GF-D8 (cell line): Measurements from ENCODE around the gene RTN1.

ENCODE experiments used
- DNase-seq: peaks from one replicate; lab custom pipeline; 2025; lab: John Stamatoyannopoulos, UW

The RTN1 gene

DNA sequence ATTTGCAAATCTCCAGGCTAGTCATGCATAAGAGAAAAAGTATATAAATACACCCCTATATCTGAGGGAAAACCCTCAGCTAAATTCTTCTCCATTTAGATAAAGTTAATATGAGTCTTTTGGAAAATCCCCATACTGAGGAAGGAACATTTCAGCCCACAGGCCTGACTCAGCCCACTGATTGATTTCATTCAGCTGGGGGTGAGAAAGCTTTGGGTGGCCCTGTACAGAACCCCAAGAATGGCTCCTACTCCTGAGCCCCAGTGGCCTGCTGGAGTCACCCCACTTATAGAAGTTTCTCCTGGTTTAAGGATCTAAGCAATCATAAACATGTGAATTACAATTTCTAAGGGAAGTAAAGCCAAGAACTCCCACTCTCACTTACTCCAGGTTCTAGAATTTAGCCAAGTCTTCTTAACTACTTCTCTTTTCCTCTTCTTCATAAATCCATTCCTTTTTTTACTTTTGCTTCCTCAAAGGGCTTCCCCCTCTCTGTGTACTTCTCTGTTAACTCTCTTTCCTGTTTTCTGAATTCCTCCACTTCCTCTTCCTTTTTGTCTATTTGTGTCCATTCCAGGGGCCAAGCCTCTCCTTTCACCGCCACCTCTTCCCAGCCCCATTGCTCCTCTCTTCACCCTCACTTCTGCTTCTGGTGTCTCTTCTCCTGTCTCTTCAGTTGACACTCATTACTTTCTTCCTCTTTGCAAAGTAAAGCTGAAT is 21.0 kb downstream of the RTN1 start:
- no peak for DNase-seq

DNA sequence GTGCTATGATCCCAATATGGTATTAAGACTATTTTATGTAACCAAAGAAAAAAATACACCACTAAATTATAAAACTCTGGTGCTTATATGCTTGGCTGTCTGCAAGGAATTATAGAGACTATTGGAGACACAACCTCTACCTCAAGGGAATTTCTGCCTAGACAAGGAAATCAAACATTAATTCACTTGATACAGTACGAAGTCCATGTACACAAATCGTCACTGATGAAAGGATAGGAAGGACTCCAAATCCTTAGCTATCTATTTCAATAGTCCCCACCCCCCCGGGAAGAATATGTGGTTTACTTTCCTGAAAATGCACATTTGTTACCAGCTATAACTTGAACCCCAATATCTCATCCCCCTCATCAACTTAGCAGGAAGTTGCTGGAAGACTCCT is 21.9 kb downstream of the RTN1 start:
- DNase-seq = no peak

DNA sequence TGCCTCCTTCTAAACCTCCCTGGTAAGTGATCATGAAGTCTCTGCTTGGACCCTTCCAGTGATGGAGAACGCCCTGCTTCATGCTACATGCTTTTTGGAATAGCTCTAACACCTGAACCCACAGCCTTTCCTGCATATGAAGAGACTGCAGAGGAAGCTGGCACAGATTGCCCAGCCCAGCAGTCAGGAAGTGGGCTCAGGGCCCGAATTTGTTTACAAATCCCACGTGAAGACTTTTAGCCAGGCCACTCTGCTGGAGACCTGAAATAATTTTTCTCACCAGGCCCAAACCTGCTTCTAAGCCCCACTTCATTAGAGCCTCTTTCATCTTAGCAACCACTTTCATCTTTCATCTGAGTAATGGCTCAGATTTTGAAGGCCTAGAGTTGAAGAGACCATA is 22.9 kb downstream of the RTN1 start:
- DNase-seq = no peak

DNA sequence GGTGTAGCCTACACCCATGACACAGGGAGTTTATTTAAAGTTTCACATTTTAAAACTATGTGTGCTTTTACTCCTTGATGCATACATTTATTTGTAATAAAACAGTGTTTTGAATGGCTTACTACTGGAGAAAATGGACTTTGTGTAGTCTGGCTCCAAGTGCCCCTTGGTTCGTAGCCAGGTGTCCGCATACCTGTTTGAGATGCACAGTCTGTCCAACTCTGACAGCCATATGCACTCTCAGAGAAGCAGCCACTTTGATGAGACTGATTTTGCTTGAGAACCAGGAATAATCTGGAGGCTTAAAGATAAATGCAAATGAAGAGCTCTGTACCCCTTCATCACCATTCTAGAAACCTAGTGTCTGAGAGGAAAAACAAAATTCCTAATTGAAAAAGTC is 24.0 kb downstream of the RTN1 start:
- DNase-seq = no peak

DNA sequence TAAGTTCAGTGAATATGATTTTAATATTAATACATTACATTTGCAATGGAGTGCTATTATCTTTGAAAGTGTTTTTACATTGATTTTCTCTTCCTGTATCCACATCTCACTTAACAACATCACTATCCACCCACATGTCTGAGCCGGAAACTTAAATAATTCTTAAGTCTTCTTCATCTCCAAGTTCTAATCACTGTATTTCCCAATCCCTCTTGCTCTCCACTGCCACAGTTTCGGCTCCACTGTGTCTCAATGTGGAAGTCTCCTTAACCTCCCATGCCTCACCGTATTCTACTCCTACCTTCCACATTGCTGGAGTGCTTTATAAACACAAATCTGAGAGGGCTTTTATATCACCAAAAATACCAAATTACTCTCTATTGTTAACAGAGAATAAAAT is 25.3 kb downstream of the RTN1 start:
- no peak for DNase-seq

DNA sequence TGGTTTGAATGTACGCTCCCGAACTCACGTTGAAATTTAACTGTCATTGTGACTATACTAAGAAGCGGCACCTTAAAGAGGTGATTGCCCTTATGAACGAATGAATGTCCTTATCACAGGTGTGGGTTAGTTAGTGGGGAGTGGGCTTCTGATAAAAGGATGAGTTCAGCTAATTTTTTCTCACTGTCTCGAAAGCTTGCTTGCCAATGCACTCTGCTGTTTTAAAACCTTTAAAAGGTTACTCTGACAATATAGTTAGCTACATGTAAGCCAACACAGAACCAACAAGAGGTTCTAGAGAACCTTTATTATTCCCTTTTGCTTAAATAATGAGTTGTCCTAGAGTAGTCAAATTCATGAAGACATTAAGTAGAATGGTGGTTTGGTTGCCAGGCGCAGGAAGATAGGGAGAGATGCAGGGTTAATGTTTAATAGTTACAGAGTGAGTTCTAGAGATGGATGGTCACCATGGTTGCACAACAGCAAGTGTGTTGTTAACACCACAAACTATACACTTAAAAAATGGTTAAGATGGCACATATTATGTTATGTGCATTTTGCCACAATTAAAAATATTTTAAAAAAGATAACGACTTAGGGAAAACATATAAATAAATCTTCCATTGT is 26.3 kb downstream of the RTN1 start:
- no peak for DNase-seq

DNA sequence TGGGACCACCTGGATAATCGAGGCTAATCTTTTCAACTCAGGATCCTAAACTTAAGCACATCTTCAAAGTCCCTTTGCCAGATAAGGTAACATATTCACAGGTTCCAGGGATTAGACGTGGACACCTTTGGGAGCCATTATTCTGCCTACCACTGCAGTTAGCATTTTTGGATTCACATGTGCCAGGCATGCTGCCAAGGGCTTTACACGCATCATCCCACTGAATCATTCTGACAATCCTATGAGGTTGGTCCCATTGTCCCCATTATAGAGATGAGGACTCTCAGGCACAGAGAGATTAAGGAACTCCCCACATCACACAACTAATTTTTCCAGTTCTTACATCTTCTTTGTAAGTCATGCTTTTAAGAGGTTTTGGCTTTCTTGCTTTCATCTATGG is 34.5 kb downstream of the RTN1 start:
- DNase-seq = no peak

DNA sequence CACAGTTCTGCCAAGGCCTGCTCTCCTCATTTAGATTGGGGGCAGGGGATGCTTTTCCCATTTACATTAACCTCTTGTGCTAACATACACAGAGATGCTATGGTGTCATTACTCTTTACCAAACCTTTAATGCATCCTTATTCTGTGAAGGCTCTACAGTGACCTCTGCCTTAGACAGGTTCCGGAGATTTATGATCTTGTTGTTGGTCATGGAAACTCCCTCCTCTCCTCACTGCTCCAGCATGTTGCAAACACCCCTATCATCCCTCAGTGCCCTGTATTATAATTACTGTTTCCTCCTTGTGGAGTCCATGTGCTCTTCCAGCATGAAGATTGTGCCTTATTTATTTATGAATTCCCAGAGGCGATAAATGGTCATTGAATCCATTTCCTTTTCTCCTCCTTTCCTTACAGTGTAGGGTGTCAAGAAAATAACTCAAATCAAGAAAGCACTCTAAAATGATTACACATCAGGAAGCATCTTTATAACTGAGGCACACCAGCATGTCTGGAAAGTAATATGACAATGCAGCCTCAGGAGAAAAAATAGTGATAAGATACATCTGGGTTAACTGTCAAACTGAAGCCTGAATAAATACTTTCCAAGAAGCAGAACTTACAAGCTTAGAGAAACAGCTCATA is 37.8 kb downstream of the RTN1 start:
- no peak for DNase-seq

DNA sequence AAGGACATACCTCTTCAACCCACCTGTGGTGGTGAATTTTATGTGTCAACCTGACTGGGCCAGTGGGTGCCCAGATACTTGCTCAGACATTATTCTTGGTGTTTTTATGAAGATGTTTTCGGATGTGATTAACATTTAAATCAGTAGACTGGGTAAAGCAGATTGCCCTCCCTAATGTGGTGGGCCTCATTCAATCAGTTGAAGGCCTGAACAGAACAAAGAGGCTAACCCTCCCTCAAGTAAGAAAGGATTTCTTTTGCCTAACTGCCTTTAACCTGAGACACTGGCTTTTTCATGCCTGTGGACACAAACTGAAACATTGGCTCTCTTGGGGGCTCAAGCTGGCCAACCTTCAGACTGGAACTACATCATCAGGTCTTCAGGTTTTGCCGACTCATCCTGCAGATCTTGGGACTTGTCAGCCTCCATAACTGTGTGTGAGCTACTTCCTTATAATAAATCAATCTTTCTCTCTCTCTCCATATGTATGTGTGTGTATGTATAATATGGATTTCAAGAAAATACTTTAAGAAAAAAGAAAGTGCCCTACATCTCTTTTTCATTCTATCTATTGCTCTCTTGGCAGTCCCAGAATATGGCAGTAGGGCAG is 39.4 kb downstream of the RTN1 start:
- no peak for DNase-seq

DNA sequence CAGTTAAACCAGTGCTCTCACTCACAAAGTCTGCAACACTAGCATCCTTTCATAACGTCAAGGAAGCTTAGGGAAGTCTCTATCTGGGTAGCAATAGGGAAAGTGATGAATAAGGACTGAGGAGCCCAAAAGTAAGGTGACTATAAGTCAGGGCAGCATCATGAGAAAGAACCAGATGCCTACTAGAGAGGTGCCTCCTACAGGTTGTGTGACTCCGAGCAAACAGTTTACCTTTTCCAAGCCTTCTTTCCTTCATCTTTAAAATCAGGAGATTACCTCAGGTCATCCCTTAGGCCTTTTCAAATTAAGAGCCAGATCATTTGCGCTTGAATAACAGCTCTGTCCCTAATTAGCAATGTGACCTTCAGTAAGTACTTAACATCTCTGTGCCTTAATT is 40.2 kb downstream of the RTN1 start:
- no peak for DNase-seq

DNA sequence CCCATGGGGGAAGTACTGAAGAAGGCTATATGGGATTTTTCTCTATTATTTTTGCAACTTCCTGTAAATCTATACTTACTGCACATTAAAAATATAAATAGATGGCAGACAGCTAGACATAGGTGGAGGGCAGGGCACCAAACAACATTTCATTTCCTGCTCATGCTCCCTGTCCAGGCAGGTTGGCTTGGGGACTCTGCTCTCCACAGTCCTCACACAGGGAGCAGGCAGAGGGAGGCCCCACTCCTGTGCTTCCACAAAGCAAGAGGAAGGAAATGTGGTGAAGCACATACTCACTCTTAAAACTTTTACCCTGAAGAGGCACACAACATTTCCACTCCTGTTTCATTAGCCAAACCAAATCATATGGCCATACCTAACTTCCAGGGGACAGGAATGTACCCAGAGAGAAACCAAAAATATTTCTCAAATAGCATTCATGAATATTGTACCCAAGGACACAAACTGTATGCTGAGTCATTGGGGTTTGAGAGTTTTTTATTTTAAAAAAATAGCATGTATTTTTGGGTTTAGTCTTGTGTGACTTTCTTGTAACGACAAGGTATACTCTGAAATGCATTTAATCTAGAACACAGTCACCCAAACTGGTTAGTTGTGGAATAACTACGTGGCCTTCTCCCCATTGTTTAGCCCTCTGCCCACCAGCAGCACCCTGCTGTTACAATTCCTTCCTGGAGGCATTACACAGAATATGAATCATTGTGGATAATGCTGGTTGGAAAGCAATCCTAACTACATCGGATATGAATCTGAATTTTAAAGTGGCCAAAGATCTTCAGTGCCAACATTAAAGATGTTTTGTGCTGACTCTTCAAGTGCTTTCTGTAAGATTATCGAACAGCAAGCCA is 40.9 kb downstream of the RTN1 start:
- DNase-seq = no peak

DNA sequence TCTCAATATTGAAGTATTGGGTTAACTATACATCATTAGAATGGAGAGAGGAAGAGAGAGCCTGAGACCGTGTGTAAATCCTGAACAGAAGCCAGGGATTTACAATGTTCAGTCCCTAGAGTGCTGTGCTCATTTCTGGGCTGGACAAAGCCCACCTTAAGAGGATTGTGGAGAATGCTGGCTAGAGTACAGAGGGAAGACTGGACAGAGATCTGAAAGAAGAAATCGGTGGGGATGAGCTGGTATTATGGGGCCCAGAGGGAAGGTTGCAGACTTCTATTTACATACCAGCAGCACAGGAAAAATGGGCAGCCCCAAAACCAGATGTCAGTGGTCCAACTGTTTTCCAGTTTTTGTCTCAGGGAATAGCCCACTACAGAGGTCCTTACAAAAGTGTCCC is 42.3 kb downstream of the RTN1 start:
- no peak for DNase-seq

DNA sequence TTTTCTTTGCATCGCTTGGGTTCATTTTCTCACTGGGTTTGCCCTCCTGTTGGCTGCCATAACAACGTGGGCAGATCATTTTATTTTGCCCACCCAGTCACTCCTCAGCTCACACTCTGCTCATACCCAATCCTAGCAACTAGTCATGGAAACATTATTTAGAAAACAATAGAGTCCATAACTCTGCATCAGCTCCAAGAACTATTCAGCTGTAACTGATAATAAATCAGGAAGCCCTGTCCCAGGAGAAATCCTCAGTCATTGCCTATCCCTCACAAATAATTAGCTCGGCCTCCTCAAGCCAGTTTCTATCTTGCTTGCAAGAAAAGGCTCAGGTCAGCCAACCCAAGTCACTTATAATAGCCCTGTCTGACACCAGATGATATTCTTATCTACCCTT is 43.2 kb downstream of the RTN1 start:
- DNase-seq = no peak

DNA sequence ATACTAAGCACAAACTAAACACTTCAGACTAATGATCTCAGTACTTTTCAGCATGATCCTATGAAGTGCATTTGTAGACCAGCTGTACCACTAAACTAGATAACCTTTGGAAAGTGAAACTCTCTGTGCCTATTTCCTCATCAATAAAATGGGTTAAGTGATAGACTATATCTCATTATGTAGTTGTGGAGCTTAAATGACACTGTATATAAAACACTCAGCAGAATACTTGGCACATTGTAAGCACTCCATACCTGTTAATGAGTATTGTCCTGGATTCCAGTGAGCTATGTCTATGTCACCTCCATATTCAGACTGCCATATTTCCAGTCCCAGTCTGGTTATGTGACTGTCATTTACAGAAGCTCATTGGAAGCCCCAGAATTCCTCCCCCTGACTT is 44.4 kb downstream of the RTN1 start:
- no peak for DNase-seq

DNA sequence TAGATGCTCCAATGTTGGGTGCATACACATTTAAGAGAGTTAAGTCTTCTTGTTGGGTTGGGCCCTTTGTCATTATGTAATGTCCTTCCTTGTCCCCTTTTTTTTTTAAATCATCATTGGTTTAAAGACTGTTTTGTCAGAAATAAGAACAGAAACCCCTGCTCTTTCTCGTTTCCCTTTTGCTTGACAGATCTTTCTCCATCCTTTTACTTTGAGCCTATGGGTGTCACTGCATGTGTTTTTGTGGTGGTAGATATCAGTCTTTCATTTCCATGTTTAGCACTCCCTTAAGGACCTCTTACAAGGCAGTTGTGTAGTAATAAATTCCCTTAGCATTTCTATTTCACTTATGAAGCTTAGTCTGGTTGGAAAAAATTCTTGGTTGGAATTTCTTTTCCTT is 47.4 kb downstream of the RTN1 start:
- no peak for DNase-seq

DNA sequence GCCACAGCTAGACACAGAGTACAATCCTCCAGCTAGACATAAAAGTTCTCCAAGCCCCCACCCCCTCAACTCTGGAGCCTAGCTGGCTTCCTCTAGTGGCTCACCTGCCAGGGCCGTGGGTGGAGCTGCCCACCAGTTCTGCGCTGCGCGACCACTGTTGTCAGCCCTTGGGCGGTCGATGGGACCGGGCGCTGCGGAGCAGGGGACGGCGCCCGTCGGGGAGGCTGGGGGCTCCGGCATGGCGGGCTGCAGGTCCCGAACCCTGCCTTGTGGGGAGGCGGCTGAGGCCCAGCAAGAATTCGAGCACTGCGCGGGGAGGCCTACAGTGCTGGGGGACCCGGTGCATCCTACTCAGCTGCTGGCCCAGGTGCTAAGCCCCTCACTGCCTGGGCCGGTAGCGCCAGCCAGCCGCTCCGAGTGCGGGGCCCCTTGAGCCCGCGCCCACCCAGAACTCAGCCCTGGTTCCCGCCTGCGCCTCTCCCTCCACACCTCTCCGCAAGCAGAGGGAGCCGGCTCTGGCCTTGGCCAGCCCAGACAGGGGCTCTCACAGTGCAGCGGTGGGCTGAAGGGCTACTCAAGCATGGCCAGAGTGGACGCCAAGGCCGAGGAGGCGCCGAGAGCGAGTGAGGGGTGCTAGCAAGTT is 51.0 kb downstream of the RTN1 start:
- DNase-seq = no peak

DNA sequence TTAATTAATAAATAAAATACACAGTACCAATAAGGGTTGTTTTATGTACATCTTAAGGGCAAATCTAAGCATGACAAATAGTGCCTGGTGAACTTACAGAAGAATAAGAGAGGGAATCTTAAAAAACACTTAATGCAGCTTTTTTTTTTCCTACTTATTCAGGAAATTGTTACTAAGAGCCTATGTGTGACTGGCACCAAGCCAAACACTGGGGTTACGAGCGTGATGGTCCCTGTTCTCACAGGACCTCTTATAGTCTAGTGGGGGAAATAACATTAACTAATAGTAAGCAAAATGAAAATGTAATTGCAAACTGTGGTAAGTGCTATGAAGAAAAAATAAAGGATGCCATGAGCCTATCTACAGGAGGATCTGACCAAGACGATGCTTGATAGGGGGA is 53.6 kb downstream of the RTN1 start:
- DNase-seq = no peak

DNA sequence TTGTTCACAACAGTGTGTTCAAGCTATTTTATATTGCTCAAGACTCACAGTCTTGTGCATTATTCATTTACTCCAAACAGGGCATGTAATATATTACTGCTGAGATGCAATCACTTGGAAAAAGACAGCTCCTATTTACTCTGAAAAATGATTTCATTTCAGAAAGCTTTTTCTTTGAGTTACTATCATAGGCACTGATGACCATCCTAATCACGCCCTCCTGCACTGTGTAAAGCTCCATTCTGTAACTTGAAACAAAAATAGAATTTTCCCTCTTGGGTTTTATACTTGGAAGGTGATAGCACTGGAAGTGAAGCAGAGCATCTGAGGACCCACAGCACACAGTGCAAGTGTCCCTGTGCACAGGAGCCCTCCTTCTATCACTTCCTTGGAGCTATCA is 55.6 kb downstream of the RTN1 start:
- DNase-seq = no peak

DNA sequence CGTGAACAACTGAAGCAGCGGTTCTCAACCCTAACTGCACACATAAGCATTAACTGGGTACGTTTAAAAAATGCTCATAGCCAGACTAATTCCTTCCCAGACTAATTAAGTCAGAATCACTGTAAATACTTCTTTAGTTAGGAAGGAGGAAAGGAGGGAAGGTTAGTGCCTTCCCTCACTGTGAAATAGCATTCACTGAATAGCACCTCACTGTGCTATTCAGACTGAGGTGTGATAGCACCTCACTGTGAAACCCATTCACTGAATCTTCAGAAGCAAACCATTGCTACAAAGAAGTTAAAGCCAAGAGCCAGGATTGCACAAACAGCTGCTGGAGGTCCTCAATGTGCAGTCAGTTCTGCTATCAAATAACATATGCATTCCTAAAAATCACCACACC is 58.8 kb downstream of the RTN1 start:
- DNase-seq = no peak

DNA sequence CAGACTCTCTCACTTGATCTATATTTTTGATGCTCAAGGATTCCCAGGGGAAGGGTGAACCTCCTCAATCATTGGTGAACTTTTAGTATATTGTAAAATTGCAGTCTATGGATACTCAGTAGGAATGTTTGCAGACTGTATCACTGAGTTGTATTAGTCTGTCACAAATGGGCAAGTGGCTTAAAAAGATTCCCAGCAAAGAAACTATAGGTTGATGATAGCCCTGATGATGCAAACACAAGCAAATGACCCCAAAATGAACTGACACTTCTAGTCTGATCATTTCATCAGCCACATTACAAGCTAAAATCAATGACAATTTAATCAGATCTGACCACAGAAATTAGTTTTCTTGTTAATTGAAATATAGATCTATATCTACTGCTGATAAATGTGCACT is 59.5 kb downstream of the RTN1 start:
- DNase-seq = no peak

DNA sequence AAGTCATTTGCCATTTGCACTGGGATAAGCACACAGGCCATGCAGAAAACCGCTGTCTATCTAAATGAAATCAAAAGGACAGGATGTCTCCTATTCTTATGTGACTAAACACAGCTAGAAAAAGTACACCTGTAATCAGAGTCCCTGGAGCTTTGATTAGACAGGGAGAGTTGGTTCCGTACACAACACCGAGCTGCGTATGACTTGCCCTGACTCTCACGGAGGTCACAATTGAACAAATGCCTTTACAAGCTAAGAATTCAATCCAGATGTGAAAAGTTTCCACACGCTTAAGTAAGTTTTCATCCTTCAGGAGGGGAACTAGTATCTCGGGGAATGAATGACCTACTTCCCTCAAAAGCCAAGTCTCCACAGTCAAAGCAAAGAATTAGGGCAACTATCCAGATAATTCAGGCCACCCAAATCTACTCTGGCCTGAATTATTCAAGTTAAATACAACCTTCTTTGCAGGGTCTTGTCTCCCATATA is 67.5 kb downstream of the RTN1 start:
- no peak for DNase-seq

DNA sequence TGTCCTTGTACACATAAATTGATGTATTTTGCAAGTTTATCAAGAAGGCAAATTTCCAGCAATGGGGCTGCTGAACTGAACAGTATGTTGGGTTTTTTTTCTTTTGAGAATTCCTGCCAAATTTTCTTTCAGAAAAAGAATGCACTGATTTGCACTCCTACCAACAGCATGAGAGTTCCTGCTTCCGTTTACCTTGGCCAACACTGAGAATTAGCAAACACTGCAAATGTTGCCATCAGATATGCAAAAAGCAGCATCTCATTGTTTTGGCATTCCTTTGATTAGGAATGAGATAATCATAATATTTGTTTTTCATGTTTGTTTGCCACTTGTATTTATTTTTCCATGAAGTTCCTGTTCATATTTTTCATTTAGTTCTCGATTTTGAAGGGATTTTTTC is 82.4 kb downstream of the RTN1 start:
- no peak for DNase-seq
